ENCODE measurements around the gene SMAD3.

Gene SMAD3

DNA sequence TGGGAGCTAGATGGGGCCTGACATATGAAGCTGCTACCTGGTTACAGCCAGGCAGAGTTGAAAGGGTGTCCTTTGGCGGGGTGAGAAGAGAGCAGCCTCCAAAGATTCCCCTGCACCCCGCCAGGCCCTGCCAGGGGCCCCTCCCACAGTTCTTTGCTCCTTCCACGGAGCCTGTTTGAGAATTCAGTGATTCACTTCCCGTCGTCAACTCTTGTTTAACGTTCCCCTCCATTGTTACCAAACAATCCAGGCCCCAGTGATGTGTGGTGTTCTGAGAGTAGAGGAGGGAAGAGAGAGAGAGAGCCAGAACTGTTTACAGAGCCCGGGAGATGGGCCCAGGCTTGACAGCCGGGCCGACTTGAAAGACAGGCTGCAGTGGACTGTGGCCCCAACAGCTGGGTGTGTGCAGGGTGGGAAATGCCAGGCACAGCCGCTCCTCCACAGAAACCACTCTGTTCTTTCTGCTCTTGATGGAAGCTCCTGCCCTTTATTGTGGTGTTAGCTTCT is 81.5 kb downstream of the SMAD3 start:
- no peak for DNase-seq (ENCODE audit: low read depth)
- no peak overlapping the region for H3K4me3 ChIP-seq (ENCODE audit: low read depth, low read length)
- TF ChIP-seq, protein P1, sequence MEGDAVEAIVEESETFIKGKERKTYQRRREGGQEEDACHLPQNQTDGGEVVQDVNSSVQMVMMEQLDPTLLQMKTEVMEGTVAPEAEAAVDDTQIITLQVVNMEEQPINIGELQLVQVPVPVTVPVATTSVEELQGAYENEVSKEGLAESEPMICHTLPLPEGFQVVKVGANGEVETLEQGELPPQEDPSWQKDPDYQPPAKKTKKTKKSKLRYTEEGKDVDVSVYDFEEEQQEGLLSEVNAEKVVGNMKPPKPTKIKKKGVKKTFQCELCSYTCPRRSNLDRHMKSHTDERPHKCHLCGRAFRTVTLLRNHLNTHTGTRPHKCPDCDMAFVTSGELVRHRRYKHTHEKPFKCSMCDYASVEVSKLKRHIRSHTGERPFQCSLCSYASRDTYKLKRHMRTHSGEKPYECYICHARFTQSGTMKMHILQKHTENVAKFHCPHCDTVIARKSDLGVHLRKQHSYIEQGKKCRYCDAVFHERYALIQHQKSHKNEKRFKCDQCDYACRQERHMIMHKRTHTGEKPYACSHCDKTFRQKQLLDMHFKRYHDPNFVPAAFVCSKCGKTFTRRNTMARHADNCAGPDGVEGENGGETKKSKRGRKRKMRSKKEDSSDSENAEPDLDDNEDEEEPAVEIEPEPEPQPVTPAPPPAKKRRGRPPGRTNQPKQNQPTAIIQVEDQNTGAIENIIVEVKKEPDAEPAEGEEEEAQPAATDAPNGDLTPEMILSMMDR (IDR thresholded peaks at IDR 0.05; ENCODE audit: low read depth, low read length, missing control alignments) = no peak

DNA sequence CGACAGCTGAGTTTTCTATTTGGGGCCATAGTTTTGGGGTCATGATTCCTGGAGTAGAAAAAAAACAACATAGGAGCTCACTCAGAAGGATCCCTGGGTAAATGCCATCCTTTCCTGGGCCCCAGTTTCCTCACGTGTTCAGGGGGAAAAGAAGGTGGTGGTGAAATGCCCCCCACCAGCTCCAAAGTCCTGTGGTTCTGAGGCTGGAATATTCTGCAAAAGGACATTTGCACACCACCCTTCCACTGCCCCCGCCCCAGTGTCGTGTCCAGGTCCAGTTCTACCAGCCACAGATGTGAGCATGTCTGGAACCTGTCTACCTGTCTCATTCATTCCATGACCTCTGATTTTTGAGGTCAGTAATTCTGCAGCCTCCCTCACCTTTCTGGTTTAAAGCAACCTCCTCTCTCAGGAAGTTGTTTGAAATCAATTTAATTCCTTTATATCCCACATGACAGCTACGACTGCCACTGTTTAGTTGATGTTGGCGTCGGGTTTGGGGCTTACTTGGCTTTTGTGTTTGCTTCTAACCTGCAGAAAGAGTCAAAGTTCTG is 82.1 kb downstream of the SMAD3 start:
- H3K4me3 ChIP-seq (ENCODE audit: low read depth, low read length) = no peak overlapping the region
- no peak for DNase-seq (ENCODE audit: low read depth)
- TF ChIP-seq, protein P1 (IDR thresholded peaks at IDR 0.05; ENCODE audit: low read depth, low read length, missing control alignments) = no peak

DNA sequence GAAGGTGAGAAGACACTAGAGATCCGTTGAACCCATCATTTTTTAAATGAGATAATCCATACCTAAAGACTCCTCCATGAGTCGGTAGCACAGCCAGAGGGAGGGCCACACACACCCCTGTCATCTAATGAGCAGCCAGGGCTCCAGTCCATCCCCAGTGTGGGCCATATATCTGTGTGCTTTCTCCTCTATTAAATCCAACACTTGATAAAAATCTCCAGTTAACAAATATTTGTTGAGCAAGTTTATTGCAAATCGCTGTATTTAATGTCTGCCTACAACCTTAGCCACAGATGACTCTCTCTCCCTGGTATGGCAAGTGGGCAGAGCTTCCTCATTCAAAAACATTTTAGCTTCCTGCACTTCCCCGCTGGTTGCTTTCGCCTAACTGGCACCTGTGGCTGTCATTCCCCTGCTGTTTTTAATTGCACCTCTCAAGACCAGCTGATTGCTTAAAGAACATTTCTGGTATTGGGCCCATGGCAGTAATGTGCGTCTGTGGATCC is 82.8 kb downstream of the SMAD3 start:
- no peak for DNase-seq (ENCODE audit: low read depth)
- no peak overlapping the region for H3K4me3 ChIP-seq (ENCODE audit: low read depth, low read length)
- TF ChIP-seq, protein P1 (IDR thresholded peaks at IDR 0.05; ENCODE audit: low read depth, low read length, missing control alignments) = no peak

DNA sequence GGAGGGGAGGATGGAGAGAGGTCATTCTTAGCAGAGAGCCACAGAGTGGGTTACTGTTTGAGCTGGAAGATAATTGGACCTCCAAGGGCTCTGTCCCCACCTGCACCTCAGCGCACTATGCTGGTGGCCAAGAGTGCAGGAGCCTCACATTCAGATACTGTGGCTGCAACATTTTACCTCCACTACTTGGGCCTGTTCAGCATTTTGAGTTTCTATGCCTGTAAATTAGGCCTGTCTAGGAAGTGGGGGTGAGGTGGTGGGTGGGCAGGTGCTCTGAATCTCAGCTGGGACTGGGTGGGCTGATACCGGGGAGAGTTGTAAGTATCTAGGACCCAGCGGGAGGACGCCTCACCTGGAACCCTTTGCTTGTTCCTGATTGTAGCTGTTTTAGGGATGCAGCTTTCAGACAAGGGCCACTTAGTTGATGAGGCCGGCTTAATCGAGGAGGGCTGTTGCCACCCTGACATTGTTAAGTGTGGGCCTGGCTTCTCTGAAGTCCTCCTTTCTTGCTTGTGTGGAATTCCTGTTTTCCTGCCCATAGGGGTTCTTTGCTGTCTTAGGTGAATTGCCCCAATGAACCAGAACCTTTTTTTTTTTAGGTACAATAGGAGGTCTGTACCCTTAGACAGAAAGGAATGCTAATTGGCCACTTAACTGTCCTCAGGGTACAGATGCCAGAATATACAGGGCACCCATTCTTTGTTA is 83.8 kb downstream of the SMAD3 start:
- DNase-seq (ENCODE audit: low read depth) = no peak
- H3K4me3 ChIP-seq (ENCODE audit: low read depth, low read length) = no peak overlapping the region

DNA sequence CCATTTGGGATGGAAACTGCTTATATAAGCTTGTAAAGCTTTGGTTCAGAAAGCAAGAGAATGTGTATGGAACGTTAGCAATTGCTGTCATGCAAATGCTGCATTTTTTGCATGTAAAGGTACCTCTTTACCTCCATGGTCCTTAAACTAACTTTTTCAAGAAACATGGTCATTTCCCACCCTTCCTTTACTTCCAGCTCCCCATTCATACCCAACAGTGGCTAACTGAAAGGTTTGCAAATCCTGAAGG is 84.3 kb downstream of the SMAD3 start:
- TF ChIP-seq, protein P1 (IDR thresholded peaks at IDR 0.05; ENCODE audit: low read depth, low read length, missing control alignments) = no peak
- no peak for DNase-seq (ENCODE audit: low read depth)
- H3K4me3 ChIP-seq (ENCODE audit: low read depth, low read length) = no peak overlapping the region

More for the DNA sequence above, 83.8 kb downstream of the SMAD3 start:
- TF ChIP-seq, protein P1 (IDR thresholded peaks at IDR 0.05; ENCODE audit: low read depth, low read length, missing control alignments) = no peak

DNA sequence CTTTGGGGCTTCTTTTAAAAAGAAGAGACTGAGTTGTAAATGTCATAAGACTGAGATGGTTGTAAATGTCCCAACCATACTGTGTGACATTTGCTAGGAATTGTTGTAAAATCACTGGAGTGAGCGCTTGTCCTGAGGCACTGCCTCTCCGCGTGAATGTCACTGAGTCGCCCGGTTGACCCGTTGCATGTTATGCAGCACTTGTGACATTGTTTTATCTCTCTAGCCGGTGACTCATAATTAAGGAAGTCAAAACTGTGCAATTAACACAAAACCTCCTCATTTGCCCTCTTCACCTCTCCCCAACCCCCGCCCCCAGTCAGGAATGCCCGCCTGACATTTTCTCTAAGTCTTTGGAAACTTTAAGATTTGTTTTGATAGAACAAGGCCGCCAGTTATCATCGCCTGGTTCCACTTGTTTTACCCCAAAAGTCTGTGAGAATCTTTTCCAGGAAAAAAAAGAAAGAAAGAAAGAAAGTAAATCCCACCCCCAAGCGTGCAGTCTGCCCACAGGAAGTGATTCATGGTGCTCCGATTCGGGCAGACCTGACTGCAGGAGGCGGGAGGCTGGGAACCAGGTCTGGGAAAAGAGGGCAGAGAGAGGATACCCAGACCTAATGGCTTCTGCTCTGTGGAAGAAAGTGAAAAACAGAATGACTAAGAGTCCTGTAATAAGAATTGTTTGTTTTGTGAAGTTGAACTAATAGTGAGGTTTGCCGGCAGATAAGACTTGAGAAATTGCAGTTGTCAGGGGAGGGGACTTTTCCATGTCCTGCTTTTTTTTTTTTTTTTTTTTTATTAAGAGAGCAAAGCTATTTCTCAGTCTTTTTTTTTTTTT is 84.8 kb downstream of the SMAD3 start:
- TF ChIP-seq, protein P1 (IDR thresholded peaks at IDR 0.05; ENCODE audit: low read depth, low read length, missing control alignments) = no peak
- H3K4me3 ChIP-seq (ENCODE audit: low read depth, low read length) = no peak overlapping the region
- DNase-seq (ENCODE audit: low read depth) = no peak
